ENCODE results near the gene MNT.

- TF ChIP-seq CTCF (IDR thresholded peaks at IDR 0.05; ENCODE audit: low read depth, low read length) = no peak
- TF ChIP-seq EZH2phosphoT487 (IDR thresholded peaks at IDR 0.05; ENCODE audit: low read depth) = no peak
These were observed 27.1 kb upstream of the MNT start for GRCh38 chr17:2427910-2428309.
